ENCODE measurements around the gene GNAT1.

The GNAT1 gene

GRCh38 chr3:50150863-50151686, 40.3 kb upstream of the GNAT1 start:
- no peak for DNase-seq (ENCODE audit: low read depth, low spot score)
- H3K4me3 ChIP-seq (ENCODE audit: low read depth, low read length) = no peak overlapping the region
- in situ Hi-C loops (cut with HindIII; ENCODE audit: low sequenced_read_pairs) = no loop called here
- no peak for TF ChIP-seq CTCF (IDR thresholded peaks at IDR 0.05; ENCODE audit: low read depth, low read length)

GRCh38 chr3:50151728-50152127, 39.7 kb upstream of the GNAT1 start:
- no peak for TF ChIP-seq CTCF (IDR thresholded peaks at IDR 0.05; ENCODE audit: low read depth, low read length)
- in situ Hi-C loops (cut with HindIII; ENCODE audit: low sequenced_read_pairs) = no loop called here
- H3K4me3 ChIP-seq (ENCODE audit: low read depth, low read length) = no peak overlapping the region
- no peak for DNase-seq (ENCODE audit: low read depth, low spot score)

- no peak for TF ChIP-seq CTCF (IDR thresholded peaks at IDR 0.05; ENCODE audit: low read depth, low read length)
- in situ Hi-C loops (cut with HindIII; ENCODE audit: low sequenced_read_pairs) = no loop called here
- H3K4me3 ChIP-seq (ENCODE audit: low read depth, low read length) = no peak overlapping the region
- DNase-seq (ENCODE audit: low read depth, low spot score) = no peak
Measured at GRCh38 chr3:50153782-50154475, 37.5 kb upstream of the GNAT1 start.

GRCh38 chr3:50154476-50154839, 37.0 kb upstream of the GNAT1 start:
- in situ Hi-C loops (cut with HindIII; ENCODE audit: low sequenced_read_pairs) = no loop called here

GRCh38 chr3:50154840-50155490, 36.4 kb upstream of the GNAT1 start, which contains the start of gene SEMA3F:
Gene SEMA3F (plus strand): TSS chr3:50155324. CDS start chr3:50159623, 4,299 bp downstream.
- no peak for TF ChIP-seq CTCF (IDR thresholded peaks at IDR 0.05; ENCODE audit: low read depth, low read length)
- DNase-seq (ENCODE audit: low read depth, low spot score) = peak; percentile 55
- in situ Hi-C loops (cut with HindIII; ENCODE audit: low sequenced_read_pairs) = no loop called here
- H3K4me3 ChIP-seq (ENCODE audit: low read depth, low read length) = peak within 1 kb of the TSS; percentile 45

More at GRCh38 chr3:50154476-50154839, 37.0 kb upstream of the GNAT1 start:
- no peak for DNase-seq (ENCODE audit: low read depth, low spot score)
- H3K4me3 ChIP-seq (ENCODE audit: low read depth, low read length) = no peak overlapping the region
- peak; percentile 30 for TF ChIP-seq CTCF (IDR thresholded peaks at IDR 0.05; ENCODE audit: low read depth, low read length)

- H3K4me3 ChIP-seq (ENCODE audit: low read depth, low read length) = peak overlapping the region; percentile 45
- DNase-seq (ENCODE audit: low read depth, low spot score) = no peak
- TF ChIP-seq CTCF (IDR thresholded peaks at IDR 0.05; ENCODE audit: low read depth, low read length) = no peak
- in situ Hi-C loops (cut with HindIII; ENCODE audit: low sequenced_read_pairs) = no loop called here
Measured at GRCh38 chr3:50155491-50155878, 35.9 kb upstream of the GNAT1 start.

All from astrocyte of the spinal cord (primary cell).